SK-N-SH treated with all-trans-retinoic acid at 6 μM for 48 hours (cell line): ENCODE measurements around the gene PERM1.

ENCODE experiments used
- ATAC-seq: fragments of 200-7000 bp; cut with Tn5 transposase; 3 replicates; pipeline ENCODE4 v1.9.1; 2020; ENCODE audit warnings: mild to moderate bottlenecking, moderate library complexity
- ARNTL ChIP-seq: fragments of 450-650 bp; formaldehyde crosslinking; IDR thresholded peaks from 2 replicates; pipeline ENCODE4 v1.5.0; 2020; ENCODE audit warnings: low read depth, mild to moderate bottlenecking, moderate library complexity, borderline replicate concordance
- BACH2 ChIP-seq: fragments of 250-450 bp; sonication (Bioruptor Pico); IDR thresholded peaks from 2 replicates; pipeline ENCODE4 v1.9.0; 2021; ENCODE audit warnings: mild to moderate bottlenecking, borderline replicate concordance
- CREB5 ChIP-seq: fragments of 250-450 bp; sonication (Bioruptor Pico); IDR thresholded peaks from 2 replicates; pipeline ENCODE4 v1.5.1; 2020; ENCODE audit warnings: low read depth, mild to moderate bottlenecking, moderate library complexity
- CSDC2 ChIP-seq: fragments of 250-450 bp; sonication (Bioruptor Pico); IDR thresholded peaks from 2 replicates; pipeline ENCODE4 v1.5.0; 2020; ENCODE audit warnings: mild to moderate bottlenecking, moderate library complexity
- GLIS3 ChIP-seq: fragments of 250-450 bp; sonication (Bioruptor Pico); IDR thresholded peaks from 2 replicates; pipeline ENCODE4 v1.5.0; 2020; ENCODE audit warnings: mild to moderate bottlenecking, moderate library complexity
- ISL1 ChIP-seq: fragments of 250-450 bp; sonication (Bioruptor Pico); IDR thresholded peaks from 2 replicates; pipeline ENCODE4 v2.1.2; 2022; ENCODE audit warnings: mild to moderate bottlenecking, moderate library complexity
- OSR1 ChIP-seq: fragments of 250-450 bp; sonication (Bioruptor Pico); IDR thresholded peaks from 2 replicates; pipeline ENCODE4 v1.8.0; 2022; ENCODE audit warnings: moderate library complexity, mild to moderate bottlenecking, inconsistent platforms
- PATZ1 ChIP-seq: fragments of 250-450 bp; sonication (Bioruptor Pico); IDR thresholded peaks from 2 replicates; pipeline ENCODE4 v1.8.0; 2020; ENCODE audit warnings: mild to moderate bottlenecking, moderate library complexity, borderline replicate concordance
- POU6F1 ChIP-seq: fragments of 250-450 bp; sonication (Bioruptor Pico); IDR thresholded peaks from 2 replicates; pipeline ENCODE4 v1.8.0; 2021; ENCODE audit warnings: low read depth, mild to moderate bottlenecking, moderate library complexity, borderline replicate concordance
- PPARA ChIP-seq: fragments of 250-450 bp; sonication (Bioruptor Pico); IDR thresholded peaks from 2 replicates; pipeline ENCODE4 v1.5.0; 2020; ENCODE audit warnings: mild to moderate bottlenecking, borderline replicate concordance
- RARB ChIP-seq: fragments of 250-450 bp; sonication (Bioruptor Pico); IDR thresholded peaks from 2 replicates; pipeline ENCODE4 v1.8.0; 2021; ENCODE audit warnings: mild to moderate bottlenecking, moderate library complexity
- SNAI2 ChIP-seq: fragments of 250-450 bp; sonication (Bioruptor Pico); IDR thresholded peaks from 2 replicates; pipeline ENCODE4 v1.5.0; 2020; ENCODE audit warnings: mild to moderate bottlenecking, moderate library complexity
- TOX ChIP-seq: fragments of 250-450 bp; sonication (Bioruptor Pico); IDR thresholded peaks from 2 replicates; pipeline ENCODE4 v1.8.0; 2021; ENCODE audit warnings: mild to moderate bottlenecking, moderate library complexity, borderline replicate concordance
- ZC3H10 ChIP-seq: fragments of 250-450 bp; sonication (Bioruptor Pico); IDR thresholded peaks from 2 replicates; pipeline ENCODE4 v1.5.1; 2021; ENCODE audit warnings: mild to moderate bottlenecking, moderate library complexity
- ZFP3 ChIP-seq: fragments of 250-450 bp; sonication (Bioruptor Pico); IDR thresholded peaks from 2 replicates; pipeline ENCODE4 v1.5.0; 2020; ENCODE audit warnings: mild to moderate bottlenecking, moderate library complexity
- ZFP30 ChIP-seq: fragments of 450-650 bp; formaldehyde crosslinking; IDR thresholded peaks from 2 replicates; pipeline ENCODE4 v1.5.0; 2022; ENCODE audit warnings: mild to moderate bottlenecking, moderate library complexity
- ZNF565 ChIP-seq: fragments of 450-650 bp; formaldehyde crosslinking; conservative IDR thresholded peaks from 2 replicates; pipeline ENCODE4 v1.5.0; 2020; ENCODE audit warnings: low read depth, mild to moderate bottlenecking, moderate library complexity
- ZNF70 ChIP-seq: fragments of 450-650 bp; formaldehyde crosslinking; IDR thresholded peaks from 2 replicates; pipeline ENCODE4 v1.5.0; 2020; ENCODE audit warnings: mild to moderate bottlenecking, moderate library complexity
- ZNF8 ChIP-seq: fragments of 450-650 bp; formaldehyde crosslinking; IDR thresholded peaks from 2 replicates; pipeline ENCODE4 v1.5.0; 2020; ENCODE audit warnings: mild to moderate bottlenecking, moderate library complexity
- TF ChIP-seq, protein P1 (sequence below): fragments of 250-450 bp; sonication (Bioruptor Pico); IDR thresholded peaks from 2 replicates; pipeline ENCODE4 v1.5.1; 2021; ENCODE audit warnings: mild to moderate bottlenecking, moderate library complexity
- TF ChIP-seq, protein P2 (sequence below): fragments of 250-450 bp; sonication (Bioruptor Pico); IDR thresholded peaks from 2 replicates; pipeline ENCODE4 v1.5.0; 2020; ENCODE audit warnings: mild to moderate bottlenecking, moderate library complexity

Gene PERM1

DNA sequence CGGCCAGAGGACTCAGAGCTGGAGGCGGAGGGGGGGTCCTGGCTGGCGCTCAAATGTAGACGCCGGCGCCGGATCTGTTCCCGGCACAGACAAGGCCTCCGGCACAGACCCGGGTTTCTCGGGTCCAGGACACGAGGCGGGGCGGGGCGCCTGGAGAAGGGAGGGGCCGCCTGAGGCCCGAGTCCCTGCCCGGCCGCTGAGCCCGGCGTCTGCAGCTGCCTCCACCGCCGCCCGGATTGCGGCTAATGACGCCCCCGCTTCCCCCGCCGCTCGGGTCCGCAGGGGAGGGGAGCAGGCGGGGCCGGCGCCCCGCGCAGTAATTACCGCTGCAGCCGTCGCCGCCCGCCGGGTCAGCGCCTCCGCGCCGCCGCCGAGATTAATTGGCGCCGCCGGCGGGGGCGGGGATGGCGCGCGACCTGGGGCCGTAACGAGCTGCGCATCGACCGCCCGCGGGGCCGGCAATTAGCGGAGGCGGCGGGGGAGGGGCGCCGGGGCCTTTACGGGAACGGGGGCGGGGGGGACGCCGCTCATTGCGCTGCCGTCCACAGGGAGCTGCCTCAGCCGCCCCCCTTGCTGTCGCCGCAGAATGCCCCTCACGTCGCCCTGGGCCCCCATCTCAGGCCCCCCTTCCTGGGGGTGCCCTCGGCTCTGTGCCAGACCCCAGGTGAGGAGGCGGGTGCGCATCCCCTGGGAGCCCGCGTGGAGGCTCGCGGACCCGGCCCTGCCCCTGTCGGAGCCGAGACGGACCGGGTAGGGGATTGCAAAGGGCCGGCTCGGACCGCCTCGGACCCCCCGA is 40.1 kb downstream of the PERM1 start:
- ATAC-seq, result peak; percentile 46
- no peak for TF ChIP-seq ZC3H10 (CRISPR knock-in tag)
- TF ChIP-seq ZFP3 (CRISPR knock-in tag), result peak; percentile 97

DNA sequence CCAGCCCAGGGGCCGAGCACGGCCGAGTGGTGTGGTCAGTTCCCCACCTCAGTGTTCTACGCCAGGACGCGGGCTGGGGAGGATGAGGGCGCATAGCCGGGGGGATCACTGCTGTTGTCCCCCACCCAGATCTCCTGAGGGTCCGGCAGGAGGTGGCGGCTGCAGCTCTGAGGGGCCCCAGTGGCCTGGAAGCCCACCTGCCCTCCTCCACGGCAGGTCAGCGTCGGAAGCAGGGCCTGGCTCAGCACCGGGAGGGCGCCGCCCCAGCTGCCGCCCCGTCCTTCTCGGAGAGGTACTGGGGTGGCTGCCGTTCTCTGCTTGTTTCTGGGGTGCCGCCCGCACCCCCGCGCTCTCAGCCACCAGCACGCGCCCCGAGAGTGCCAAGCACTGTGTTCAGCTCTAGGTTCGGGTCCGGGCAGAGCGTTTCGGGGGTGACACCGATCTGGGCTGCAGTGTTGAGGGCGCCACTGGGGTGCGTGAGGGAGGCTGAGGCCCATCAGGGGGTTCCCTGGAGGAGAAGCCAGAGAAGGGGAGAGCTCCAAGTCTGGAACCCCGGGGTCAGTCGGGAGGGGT is 40.8 kb downstream of the PERM1 start:
- TF ChIP-seq TOX, result no peak
- no peak for TF ChIP-seq SNAI2 (CRISPR knock-in tag)
- TF ChIP-seq, protein P1, sequence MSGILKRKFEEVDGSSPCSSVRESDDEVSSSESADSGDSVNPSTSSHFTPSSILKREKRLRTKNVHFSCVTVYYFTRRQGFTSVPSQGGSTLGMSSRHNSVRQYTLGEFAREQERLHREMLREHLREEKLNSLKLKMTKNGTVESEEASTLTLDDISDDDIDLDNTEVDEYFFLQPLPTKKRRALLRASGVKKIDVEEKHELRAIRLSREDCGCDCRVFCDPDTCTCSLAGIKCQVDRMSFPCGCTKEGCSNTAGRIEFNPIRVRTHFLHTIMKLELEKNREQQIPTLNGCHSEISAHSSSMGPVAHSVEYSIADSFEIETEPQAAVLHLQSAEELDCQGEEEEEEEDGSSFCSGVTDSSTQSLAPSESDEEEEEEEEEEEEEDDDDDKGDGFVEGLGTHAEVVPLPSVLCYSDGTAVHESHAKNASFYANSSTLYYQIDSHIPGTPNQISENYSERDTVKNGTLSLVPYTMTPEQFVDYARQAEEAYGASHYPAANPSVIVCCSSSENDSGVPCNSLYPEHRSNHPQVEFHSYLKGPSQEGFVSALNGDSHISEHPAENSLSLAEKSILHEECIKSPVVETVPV (CRISPR knock-in tag), result no peak
- TF ChIP-seq ZFP30 (CRISPR knock-in tag), result no peak
- no peak for TF ChIP-seq GLIS3 (CRISPR knock-in tag)
- TF ChIP-seq BACH2, result no peak
- TF ChIP-seq ZNF8, result no peak
- no peak for TF ChIP-seq ZC3H10 (CRISPR knock-in tag)
- TF ChIP-seq POU6F1 (CRISPR knock-in tag), result no peak
- no peak for TF ChIP-seq ARNTL (CRISPR knock-in tag)
- ATAC-seq, result peak; percentile 0; the same call in 2 of the 3 replicates

GRCh38 chr1:940107-941014 is 41.5 kb downstream of the PERM1 start:
- ATAC-seq, result peak; percentile 23
- TF ChIP-seq CSDC2 (CRISPR knock-in tag) (no peak), CREB5 (no peak), GLIS3 (CRISPR knock-in tag) (no peak), ZNF70 (CRISPR knock-in tag) (no peak), ZNF565 (no peak), PATZ1 (CRISPR knock-in tag) (no peak), ZNF8 (no peak), PPARA (CRISPR knock-in tag) (no peak), TOX (no peak), OSR1 (no peak), ISL1 (no peak), RARB (no peak), SNAI2 (CRISPR knock-in tag) (no peak), ZFP3 (CRISPR knock-in tag) (no peak), ZC3H10 (CRISPR knock-in tag) (no peak)
- TF ChIP-seq, protein P2, sequence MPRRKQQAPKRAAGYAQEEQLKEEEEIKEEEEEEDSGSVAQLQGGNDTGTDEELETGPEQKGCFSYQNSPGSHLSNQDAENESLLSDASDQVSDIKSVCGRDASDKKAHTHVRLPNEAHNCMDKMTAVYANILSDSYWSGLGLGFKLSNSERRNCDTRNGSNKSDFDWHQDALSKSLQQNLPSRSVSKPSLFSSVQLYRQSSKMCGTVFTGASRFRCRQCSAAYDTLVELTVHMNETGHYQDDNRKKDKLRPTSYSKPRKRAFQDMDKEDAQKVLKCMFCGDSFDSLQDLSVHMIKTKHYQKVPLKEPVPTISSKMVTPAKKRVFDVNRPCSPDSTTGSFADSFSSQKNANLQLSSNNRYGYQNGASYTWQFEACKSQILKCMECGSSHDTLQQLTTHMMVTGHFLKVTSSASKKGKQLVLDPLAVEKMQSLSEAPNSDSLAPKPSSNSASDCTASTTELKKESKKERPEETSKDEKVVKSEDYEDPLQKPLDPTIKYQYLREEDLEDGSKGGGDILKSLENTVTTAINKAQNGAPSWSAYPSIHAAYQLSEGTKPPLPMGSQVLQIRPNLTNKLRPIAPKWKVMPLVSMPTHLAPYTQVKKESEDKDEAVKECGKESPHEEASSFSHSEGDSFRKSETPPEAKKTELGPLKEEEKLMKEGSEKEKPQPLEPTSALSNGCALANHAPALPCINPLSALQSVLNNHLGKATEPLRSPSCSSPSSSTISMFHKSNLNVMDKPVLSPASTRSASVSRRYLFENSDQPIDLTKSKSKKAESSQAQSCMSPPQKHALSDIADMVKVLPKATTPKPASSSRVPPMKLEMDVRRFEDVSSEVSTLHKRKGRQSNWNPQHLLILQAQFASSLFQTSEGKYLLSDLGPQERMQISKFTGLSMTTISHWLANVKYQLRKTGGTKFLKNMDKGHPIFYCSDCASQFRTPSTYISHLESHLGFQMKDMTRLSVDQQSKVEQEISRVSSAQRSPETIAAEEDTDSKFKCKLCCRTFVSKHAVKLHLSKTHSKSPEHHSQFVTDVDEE (CRISPR knock-in tag), result no peak
